Gastrocnemius medialis (tissue), 4 donors: ENCODE measurements around the gene SLC37A3.

Experiments used
- CTCF ChIP-seq, 5 experiments: fragments of 450-650 bp in 3 of 5; fragments of 200-600 bp in 2 of 5; sonication (generic) in 2 of 5; IDR thresholded peaks in 4 of 5; conservative IDR thresholded peaks in 1 of 5; 1 replicate in 4 of 5; 2 replicates in 1 of 5; pipeline ENCODE4 v1.5.1; 2016 to 2019; ENCODE audit warnings: antibody characterized with exemption in 5 of 5, mild to moderate bottlenecking in 3 of 5, moderate library complexity in 3 of 5
- POLR2A ChIP-seq, 2 donors: fragments of 450-650 bp; IDR thresholded peaks; one replicate each; pipeline ENCODE4 v1.6.1; 2017; ENCODE audit warnings: antibody characterized with exemption in 2 of 2, mild to moderate bottlenecking in 2 of 2, moderate library complexity in 2 of 2

- TF ChIP-seq CTCF (IDR thresholded peaks at IDR 0.05 in 4 of 5, conservative IDR thresholded peaks at IDR 0.05 in 1 of 5), result no peak
- no peak for TF ChIP-seq POLR2A (IDR thresholded peaks at IDR 0.05)
Observed at GRCh38 chr7:140284062-140284461, 114.3 kb downstream of the SLC37A3 start.
